LNCAP (cell line): ENCODE measurements around the gene RPS26.

ENCODE experiments used
- TF ChIP-seq, protein P1 (sequence below): fragments of 450-650 bp; IDR thresholded peaks from 2 replicates; pipeline ENCODE4 v1.5.1; 2017; ENCODE audit warnings: mild to moderate bottlenecking

Gene RPS26

DNA sequence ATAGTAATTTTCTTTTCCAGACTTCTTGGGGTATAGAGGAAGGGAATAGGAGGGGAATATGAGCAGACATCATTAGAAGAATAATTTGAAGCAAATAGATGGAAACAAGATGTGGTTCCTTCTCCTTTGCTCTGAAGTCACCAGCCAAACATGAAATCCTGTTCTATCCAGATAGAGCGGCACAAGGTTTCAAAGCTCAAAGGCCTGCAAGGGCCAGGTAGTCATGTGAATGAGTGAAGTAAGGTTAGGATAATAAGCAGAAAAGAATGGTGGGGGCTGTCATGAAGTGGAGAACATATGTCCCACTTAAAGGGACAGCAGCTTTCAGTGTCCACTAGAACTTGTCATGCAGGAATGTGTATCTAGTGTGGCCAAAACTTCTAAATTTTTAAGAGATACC, 23.4 kb upstream of the RPS26 start:
- TF ChIP-seq, protein P1, sequence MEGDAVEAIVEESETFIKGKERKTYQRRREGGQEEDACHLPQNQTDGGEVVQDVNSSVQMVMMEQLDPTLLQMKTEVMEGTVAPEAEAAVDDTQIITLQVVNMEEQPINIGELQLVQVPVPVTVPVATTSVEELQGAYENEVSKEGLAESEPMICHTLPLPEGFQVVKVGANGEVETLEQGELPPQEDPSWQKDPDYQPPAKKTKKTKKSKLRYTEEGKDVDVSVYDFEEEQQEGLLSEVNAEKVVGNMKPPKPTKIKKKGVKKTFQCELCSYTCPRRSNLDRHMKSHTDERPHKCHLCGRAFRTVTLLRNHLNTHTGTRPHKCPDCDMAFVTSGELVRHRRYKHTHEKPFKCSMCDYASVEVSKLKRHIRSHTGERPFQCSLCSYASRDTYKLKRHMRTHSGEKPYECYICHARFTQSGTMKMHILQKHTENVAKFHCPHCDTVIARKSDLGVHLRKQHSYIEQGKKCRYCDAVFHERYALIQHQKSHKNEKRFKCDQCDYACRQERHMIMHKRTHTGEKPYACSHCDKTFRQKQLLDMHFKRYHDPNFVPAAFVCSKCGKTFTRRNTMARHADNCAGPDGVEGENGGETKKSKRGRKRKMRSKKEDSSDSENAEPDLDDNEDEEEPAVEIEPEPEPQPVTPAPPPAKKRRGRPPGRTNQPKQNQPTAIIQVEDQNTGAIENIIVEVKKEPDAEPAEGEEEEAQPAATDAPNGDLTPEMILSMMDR: no peak

DNA sequence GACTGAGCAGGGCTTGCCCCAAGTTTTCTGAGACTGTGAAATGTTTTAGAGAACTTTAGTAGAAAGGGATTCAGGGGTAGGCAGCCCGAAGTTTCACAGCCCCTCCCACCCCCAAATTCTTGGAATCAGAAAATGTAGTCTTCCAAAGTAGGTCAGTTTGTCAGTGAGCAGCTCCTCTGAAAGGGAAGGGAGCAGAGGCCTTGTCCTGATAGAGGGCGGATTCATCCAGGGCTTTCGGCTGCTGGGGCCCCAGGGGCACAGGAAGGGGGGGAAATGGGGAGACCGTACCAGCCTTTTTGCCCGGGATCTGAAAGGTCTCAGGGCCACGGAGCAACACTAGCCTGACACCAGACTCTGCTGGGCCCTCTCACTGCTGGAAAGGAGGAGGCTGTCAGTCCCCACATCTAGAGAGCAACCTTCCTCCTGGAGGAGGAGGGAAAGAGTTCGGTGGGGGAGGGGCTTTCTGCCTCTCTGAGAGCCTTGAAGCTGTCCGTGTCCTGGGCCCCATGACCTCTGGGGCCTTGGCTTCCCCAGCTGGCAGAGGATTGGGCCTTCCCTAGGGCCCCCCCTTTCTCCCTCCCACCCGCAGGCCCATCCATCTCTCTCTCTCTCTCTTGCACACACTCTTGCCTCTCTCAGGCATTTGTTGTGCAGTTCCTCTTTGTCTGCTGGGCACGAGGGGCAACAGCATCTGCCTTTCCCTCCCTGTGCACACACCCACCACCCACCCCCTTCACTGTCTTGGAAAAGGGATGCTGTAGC, 21.1 kb upstream of the RPS26 start, which contains the start of gene IKZF4:
Gene IKZF4, plus strand, starts transcription at position 621 of the 762 bp plus-strand sequence. CDS start 451 bp downstream, outside the sequence.
- TF ChIP-seq, protein P1: no peak

DNA sequence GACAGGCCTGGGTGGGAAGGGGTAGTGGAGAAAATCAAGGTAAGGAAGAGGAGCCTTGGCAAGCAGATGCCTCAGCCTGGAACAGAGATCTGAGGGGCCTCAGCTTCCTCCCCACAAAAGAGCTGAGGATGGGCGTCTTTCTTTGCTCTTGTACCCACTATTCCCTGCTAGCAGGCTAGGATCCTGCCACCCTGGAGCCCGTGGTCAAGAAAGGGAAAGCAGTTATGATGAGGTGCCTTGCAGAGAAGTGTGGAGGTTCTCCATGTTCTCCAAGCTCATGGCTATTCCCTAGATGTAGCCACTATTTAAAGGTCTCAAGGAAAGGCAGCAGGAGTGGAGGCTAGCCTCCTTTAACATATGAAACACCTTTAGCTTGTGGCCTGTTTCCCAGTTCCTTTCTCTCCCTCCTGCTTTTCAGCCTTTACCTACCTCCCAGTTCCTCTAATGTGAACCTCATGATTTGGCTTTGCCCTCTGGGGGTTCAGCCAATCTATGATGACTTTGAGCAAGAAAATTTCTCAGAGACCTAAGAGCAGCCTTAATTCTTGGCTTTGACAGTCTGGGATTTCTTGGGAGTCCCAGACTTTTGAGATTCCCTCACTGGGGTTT, 19.7 kb upstream of the RPS26 start:
- TF ChIP-seq, protein P1: no peak

DNA sequence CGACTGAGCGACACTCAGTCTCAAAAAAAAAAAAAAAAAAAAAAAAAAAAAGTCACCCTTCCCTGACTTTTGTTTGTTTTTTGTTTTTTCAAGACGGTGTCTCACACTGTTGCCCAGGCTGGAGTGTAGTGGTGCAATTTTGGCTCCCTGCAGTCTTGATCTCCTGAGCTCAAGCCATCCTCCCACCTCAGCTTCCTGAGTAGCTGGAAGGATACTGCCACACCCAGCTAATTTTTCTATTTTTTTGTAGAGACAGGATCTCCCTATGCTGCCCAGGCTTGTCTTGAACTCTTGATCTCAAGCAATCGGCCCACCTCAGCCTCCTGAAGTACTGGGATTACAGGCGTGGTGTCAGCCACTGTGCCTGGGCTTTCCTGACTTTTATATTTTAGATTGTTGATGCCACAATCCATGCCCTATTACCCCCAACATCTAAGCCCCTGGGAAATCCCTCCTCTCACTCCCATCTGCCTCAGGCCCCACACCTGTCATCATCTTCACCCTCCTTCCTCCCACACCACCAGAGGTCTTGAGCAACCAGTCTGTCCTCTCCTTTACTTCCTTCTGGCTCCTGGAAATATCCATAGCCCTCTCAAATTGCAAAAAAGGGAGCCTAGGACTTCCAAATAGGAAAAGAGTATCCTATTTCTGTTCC, 13.1 kb upstream of the RPS26 start:
- TF ChIP-seq, protein P1: no peak

DNA sequence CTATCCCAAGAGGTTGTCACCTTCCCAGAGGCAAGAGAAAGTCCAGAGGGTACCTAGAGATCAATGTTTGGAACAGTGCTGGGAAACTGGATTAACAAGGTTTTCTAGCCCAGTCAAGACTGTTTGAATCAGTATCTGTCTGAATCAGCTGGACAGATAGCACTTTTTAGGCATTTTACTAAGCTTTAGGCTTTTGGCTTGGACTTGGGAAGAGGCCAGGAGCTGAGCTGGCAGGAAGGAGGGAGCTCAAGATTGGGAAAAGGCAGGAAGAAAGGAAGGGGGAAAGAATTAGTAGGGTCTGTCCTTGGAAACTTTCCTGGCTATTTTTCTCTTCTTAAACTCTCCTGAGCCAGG, 12.6 kb upstream of the RPS26 start:
- TF ChIP-seq, protein P1: no peak

DNA sequence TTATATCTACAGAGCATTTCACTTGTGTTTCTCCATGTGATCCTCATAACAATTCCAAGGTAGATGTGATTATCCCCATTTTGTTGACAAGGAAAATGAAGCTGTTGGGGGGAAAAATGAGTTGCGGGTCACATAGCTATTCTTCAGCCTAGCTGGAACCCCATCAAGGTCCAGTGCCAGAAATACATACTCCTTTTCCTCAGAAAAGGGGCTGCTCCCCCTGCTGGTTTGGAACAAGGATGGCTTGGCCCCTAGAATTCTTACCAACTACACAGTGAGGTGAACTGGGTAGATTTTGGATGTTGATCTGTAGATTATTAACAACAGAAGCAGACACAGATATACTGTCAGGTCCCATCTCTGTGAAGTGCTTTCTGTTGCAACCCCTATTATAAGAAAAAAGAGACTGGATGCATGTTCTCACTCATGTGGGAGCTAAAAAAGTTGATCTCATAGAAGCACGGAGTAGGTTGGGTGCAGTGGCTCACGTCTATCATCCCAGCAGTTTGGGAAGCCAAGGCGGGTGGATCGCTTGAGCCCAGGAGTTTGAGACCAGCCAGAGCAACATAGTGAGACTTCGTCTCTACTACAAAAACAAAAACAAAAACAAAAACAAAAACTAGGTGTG, 11.9 kb upstream of the RPS26 start:
- TF ChIP-seq, protein P1: peak; percentile 65

DNA sequence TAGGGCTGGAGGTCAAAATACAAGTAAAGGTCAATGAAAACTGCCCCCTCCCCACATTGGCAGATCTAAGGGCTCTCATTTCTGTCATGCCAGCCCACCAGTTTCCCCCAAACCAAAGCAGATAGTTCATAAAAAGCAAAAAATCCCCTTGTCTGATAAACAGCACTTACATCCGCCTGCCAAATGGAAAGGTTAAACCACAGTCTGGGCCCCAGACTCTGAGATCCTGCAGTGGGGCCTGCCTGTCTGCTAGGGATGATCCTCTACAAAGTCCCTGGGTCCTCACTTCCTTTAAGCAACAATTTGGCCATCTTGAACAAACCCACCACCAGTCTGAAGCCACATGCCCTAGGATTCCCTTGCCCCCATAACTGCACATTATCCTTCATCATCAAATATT, 9.7 kb upstream of the RPS26 start:
- TF ChIP-seq, protein P1: no peak
